ENCODE data around the gene C10orf95. TPM values are rescaled to one million over a fixed set of nuclear protein-coding genes. Genes with fewer than 3 reads are reported as not detected.

The C10orf95 gene
- total and polyA plus RNA-seq, 10 of the 15 experiments (the other 5 are each of a cell fraction or from before 2014, with no cell fraction given): 0.06 to 1.1 (median 0.31) TPM

DNA sequence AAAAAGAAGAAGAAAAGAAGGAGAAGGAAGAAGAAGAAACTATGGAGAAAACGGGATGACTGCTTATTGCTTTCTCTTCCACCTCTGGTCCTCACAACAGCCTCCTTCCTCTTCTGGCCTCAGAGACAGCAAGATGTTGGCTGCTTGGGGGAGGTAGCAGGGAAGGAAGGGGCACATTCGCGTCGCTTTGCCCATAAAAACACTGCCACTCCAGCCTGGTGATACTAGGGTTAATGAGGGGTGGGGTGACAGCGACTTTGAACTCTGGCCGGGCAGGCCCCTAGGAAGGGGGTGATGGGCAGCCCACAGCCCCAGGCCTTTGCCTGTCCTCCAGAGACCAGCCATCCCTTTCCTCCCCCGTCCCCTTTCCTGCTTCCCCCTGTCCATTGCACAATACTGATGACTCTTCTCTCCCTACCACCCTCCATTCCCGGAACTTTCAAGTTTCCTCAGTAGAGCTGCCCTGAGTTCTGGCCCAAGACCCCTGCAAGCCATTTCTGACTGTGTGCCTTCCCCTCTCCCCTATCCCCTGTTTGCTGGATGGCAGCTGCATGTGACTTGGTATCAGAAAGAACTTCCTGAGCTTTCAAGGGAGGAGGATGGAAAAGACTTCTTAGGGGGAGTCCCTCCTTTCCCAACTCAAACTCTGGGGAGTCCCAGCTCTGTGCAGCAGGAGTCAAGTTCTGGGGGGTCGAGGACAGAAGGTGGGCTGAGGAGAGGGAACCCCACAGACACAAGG, 16.8 kb downstream of the C10orf95 start:
- H4K20me1 ChIP-seq (ENCODE audit: control insufficient read depth, insufficient read depth): no peaks in the 10 kb centered on the region
- POLR2A ChIA-PET: interaction anchor here (0.7 to 5.5 kb wide), 8 partner anchors 13 to 818 kb away, joined by 3 to 42 read pairs (median 20); partner anchors contain the start of genes C10orf95, FBXL15 and NFKB2
- H3K27ac ChIP-seq (ENCODE audit: control insufficient read depth, insufficient read depth): peak overlapping the region; percentile 38; the same call in 1 of the 2 replicates
- CTCF ChIA-PET: interaction anchor here (1.0 to 2.6 kb wide), 6 partner anchors 11 to 210 kb away, joined by 3 to 8 read pairs (median 5); partner anchors contain the start of gene C10orf95
- FAIRE-seq: no peak
- BruUV-seq (replicated peaks): no TSS peak
- intact Hi-C loops (cut with micrococcal nuclease; ENCODE audit: unreplicated experiment) (loop anchor here (5.0 kb wide), 1 partner anchor 278 kb away; the partner anchor contains the start of genes ARL3 and SFXN2), in situ Hi-C loops (cut with MboI) (no loop called here)
- RAD21 ChIA-PET (ENCODE audit: unreplicated experiment): interaction anchor here (1.0 to 3.0 kb wide), 4 partner anchors 14 to 150 kb away, joined by 3 to 16 read pairs (median 8); partner anchors contain the start of genes C10orf95 and FBXL15
- no peaks in the 10 kb centered on the region for H3K36me3 ChIP-seq (ENCODE audit: control insufficient read depth in 2 of 2, insufficient read depth in 2 of 2, low read length in 1 of 2)
- TF ChIP-seq YY1 (IDR thresholded peaks at IDR 0.05; ENCODE audit: low read depth, low read length): 0 out of 2 replicates have a peak, but pooled peaks have one; percentile 3
- TF ChIP-seq SMAD1 (IDR thresholded peaks at IDR 0.05; ENCODE audit: low read depth, partially characterized antibody): no peak
- TF ChIP-seq IKZF1 (conservative IDR thresholded peaks at IDR 0.05): 0 out of 2 replicates have a peak, but pooled peaks have one; percentile 14
- peak overlapping the region; percentile 68 for H3K4me2 ChIP-seq (ENCODE audit: control insufficient read depth, insufficient read depth)
- ATAC-seq: no peak
- peak overlapping the region; percentile 55 for H3K9ac ChIP-seq (ENCODE audit: control insufficient read depth, insufficient read depth, low read length)
- H3K79me2 ChIP-seq (ENCODE audit: control insufficient read depth, insufficient read depth, low read length): peaks cover 11% of the 10 kb centered on the region
- H3K9me3 ChIP-seq (replicated peaks; ENCODE audit: control insufficient read depth, insufficient read depth, low read length): no peaks in the 10 kb centered on the region
- SMC1A ChIA-PET (ENCODE audit: uncharacterized antibody, unreplicated experiment): interaction anchor here (0.5 to 5.5 kb wide), 5 partner anchors 13 to 198 kb away, joined by 3 to 42 read pairs (median 5); partner anchors contain the start of genes C10orf95 and FBXL15
- H3K4me3 ChIP-seq: peak overlapping the region; percentile 74; the same call in 1 of the 2 replicates
- peak overlapping the region; percentile 85; the same call in 1 of the 2 replicates for H2AFZ ChIP-seq (ENCODE audit: control insufficient read depth, low read depth, low read length)
- H3K4me1 ChIP-seq (ENCODE audit: control insufficient read depth, insufficient read depth, low read length): peaks cover 22% of the 10 kb centered on the region
- WGBS (ENCODE audit: insufficient coverage, insufficient replicate concordance, low lambda C conversion rate, missing lambda C conversion rate): 42% methylated on average over 9 of the region's 9 CpGs
- H3K27me3 ChIP-seq (replicated peaks in 1 of 2; ENCODE audit: control insufficient read depth in 2 of 2, insufficient read depth in 2 of 2, low read length in 1 of 2): no peaks in the 10 kb centered on the region
- DNase-seq (ENCODE audit: low read depth, low spot score): no peak

DNA sequence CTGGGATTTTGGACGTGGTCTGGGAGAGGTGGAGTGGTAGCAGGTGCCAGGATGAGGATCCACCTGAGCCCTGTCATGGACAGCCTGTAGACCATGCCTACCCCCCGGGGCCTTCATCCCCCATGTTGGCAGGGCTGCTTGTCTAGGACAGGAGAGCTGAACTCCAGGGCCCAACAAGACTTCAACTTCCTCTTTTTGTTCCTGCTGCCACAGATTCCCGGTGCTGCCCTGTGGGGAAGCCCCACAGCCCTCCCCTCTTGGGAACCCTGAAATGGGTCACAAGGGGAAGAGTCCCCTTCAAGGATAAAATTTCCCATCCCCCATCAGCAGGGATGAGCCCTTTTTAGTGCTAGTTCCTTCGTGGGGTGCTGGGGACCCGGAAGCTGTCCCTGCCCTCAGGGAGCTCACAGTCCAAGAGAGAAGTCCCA, 17.7 kb downstream of the C10orf95 start:
- WGBS (ENCODE audit: insufficient coverage, insufficient replicate concordance, low lambda C conversion rate, missing lambda C conversion rate): 50% methylated on average over 5 of the region's 5 CpGs
- BruUV-seq (replicated peaks): no TSS peak
- no peak for DNase-seq (ENCODE audit: low read depth, low spot score)
- ChIA-PET POLR2A (interaction anchor here (0.5 to 5.5 kb wide), 7 partner anchors 13 to 817 kb away, joined by 3 to 42 read pairs (median 5); partner anchors contain the start of genes C10orf95, FBXL15 and NFKB2), RAD21 (ENCODE audit: unreplicated experiment) (interaction anchor here (1.3 to 2.8 kb wide), 2 partner anchors 11 to 13 kb away, joined by 3 to 24 read pairs; partner anchors contain the start of gene FBXL15), SMC1A (ENCODE audit: uncharacterized antibody, unreplicated experiment) (interaction anchor here (5.5 kb wide), 1 partner anchor 12 kb away, joined by 42 read pairs; the partner anchor contains the start of gene FBXL15), CTCF (interaction anchor here (0.7 to 2.6 kb wide), 5 partner anchors 11 to 69 kb away, joined by 3 to 8 read pairs (median 3); partner anchors contain the start of genes ACTR1A and FBXL15)
- no peak overlapping the region for H3K27ac ChIP-seq (ENCODE audit: control insufficient read depth, insufficient read depth)
- peaks cover 11% of the 10 kb centered on the region for H3K79me2 ChIP-seq (ENCODE audit: control insufficient read depth, insufficient read depth, low read length)
- peak; percentile 44; the same call in 1 of the 2 replicates for TF ChIP-seq IKZF1 (conservative IDR thresholded peaks at IDR 0.05)
- peak; percentile 57 for TF ChIP-seq SPI1 (IDR thresholded peaks at IDR 0.05; ENCODE audit: borderline replicate concordance, insufficient read depth, low read depth, low read length)
- no peak for TF ChIP-seq SIN3A (IDR thresholded peaks at IDR 0.05; ENCODE audit: low read depth, low read length)
- peak in 1 of 2 experiments; percentile 40; a peak in 1 of 4 replicates for TF ChIP-seq IKZF2 (IDR thresholded peaks at IDR 0.05)
- TF ChIP-seq, protein P1, sequence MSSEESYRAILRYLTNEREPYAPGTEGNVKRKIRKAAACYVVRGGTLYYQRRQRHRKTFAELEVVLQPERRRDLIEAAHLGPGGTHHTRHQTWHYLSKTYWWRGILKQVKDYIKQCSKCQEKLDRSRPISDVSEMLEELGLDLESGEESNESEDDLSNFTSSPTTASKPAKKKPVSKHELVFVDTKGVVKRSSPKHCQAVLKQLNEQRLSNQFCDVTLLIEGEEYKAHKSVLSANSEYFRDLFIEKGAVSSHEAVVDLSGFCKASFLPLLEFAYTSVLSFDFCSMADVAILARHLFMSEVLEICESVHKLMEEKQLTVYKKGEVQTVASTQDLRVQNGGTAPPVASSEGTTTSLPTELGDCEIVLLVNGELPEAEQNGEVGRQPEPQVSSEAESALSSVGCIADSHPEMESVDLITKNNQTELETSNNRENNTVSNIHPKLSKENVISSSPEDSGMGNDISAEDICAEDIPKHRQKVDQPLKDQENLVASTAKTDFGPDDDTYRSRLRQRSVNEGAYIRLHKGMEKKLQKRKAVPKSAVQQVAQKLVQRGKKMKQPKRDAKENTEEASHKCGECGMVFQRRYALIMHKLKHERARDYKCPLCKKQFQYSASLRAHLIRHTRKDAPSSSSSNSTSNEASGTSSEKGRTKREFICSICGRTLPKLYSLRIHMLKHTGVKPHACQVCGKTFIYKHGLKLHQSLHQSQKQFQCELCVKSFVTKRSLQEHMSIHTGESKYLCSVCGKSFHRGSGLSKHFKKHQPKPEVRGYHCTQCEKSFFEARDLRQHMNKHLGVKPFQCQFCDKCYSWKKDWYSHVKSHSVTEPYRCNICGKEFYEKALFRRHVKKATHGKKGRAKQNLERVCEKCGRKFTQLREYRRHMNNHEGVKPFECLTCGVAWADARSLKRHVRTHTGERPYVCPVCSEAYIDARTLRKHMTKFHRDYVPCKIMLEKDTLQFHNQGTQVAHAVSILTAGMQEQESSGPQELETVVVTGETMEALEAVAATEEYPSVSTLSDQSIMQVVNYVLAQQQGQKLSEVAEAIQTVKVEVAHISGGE (CRISPR knock-in tag; IDR thresholded peaks at IDR 0.05): no peak
- no peak overlapping the region for H2AFZ ChIP-seq (ENCODE audit: control insufficient read depth, low read depth, low read length)
- H3K36me3 ChIP-seq (ENCODE audit: control insufficient read depth in 2 of 2, insufficient read depth in 2 of 2, low read length in 1 of 2): no peaks in the 10 kb centered on the region
- peaks cover 22% of the 10 kb centered on the region for H3K4me1 ChIP-seq (ENCODE audit: control insufficient read depth, insufficient read depth, low read length)
- peak overlapping the region; percentile 14; the same call in 1 of the 2 replicates for H3K4me2 ChIP-seq (ENCODE audit: control insufficient read depth, insufficient read depth)
- no peak overlapping the region for H3K9ac ChIP-seq (ENCODE audit: control insufficient read depth, insufficient read depth, low read length)
- intact Hi-C loops (cut with micrococcal nuclease; ENCODE audit: unreplicated experiment) (loop anchor here (2.0 to 5.0 kb wide), 2 partner anchors 17 to 279 kb away; partner anchors contain the start of genes ARL3, C10orf95 and SFXN2), in situ Hi-C loops (cut with MboI) (no loop called here)
- no peak overlapping the region for H3K4me3 ChIP-seq
- no peaks in the 10 kb centered on the region for H3K27me3 ChIP-seq (replicated peaks in 1 of 2; ENCODE audit: control insufficient read depth in 2 of 2, insufficient read depth in 2 of 2, low read length in 1 of 2)
- no peaks in the 10 kb centered on the region for H3K9me3 ChIP-seq (replicated peaks; ENCODE audit: control insufficient read depth, insufficient read depth, low read length)
- no peak for FAIRE-seq
- ATAC-seq: no peak
- no peaks in the 10 kb centered on the region for H4K20me1 ChIP-seq (ENCODE audit: control insufficient read depth, insufficient read depth)
